Measurements from ENCODE around the gene DDB1. TPM values are rescaled to one million over a fixed set of nuclear protein-coding genes. Genes with fewer than 3 reads are reported as not detected.

DDB1 gene
- polyA plus RNA-seq, 1 experiment, result 281 TPM

DNA sequence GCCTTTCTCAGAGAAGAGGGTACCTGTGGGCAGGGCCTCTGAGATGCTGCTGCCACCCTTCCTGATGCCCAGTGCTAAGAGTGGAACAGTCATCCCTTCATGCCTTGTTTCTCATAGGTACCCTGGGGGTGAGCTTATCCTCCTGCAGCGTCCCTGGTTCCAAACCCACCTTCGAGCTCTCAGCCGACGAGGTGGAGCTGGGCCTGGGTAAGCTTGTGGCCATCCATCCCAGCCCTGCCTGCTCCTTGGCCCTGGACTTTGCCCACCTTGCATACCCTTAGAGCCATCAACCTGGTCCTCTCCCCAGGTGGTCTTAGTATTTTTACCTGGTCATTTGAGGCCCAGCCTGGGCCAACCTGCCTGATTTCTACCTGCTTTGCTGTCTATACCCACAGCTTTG lies 8.8 kb upstream of the DDB1 start:
- TF ChIP-seq, protein P1, sequence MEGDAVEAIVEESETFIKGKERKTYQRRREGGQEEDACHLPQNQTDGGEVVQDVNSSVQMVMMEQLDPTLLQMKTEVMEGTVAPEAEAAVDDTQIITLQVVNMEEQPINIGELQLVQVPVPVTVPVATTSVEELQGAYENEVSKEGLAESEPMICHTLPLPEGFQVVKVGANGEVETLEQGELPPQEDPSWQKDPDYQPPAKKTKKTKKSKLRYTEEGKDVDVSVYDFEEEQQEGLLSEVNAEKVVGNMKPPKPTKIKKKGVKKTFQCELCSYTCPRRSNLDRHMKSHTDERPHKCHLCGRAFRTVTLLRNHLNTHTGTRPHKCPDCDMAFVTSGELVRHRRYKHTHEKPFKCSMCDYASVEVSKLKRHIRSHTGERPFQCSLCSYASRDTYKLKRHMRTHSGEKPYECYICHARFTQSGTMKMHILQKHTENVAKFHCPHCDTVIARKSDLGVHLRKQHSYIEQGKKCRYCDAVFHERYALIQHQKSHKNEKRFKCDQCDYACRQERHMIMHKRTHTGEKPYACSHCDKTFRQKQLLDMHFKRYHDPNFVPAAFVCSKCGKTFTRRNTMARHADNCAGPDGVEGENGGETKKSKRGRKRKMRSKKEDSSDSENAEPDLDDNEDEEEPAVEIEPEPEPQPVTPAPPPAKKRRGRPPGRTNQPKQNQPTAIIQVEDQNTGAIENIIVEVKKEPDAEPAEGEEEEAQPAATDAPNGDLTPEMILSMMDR (IDR thresholded peaks at IDR 0.05; ENCODE audit: insufficient read depth, low read depth, low read length), result no peak
- no peak for DNase-seq (ENCODE audit: low read depth)
- peaks cover 4% of the 10 kb centered on the region for H3K36me3 ChIP-seq (ENCODE audit: control insufficient read depth, insufficient read depth, low read length)

DNA sequence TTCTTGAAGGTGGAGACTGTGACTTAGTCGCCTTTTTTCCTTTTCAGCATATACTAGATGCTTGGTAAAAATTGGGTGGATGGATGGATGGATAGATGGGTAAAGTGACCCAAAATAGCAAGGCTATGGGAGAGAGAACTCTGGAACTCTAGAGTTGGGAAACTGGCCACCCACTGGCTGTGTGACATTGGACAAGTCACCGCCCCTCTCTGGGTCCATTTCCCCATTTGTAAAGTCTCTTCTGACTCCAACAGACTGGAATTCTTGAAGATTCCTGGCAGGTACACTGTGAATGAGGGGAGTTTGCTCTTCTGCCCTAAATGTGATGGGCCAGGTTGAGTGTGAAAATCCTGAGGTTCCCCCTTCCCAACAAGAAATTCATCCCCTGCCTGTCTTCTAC lies 8.1 kb upstream of the DDB1 start:
- TF ChIP-seq, protein P1 (IDR thresholded peaks at IDR 0.05; ENCODE audit: insufficient read depth, low read depth, low read length), result no peak
- Histone ChIP-seq H3K27me3 (ENCODE audit: control insufficient read depth, insufficient read depth, low read length) (no peaks in the 10 kb centered on the region), H3K36me3 (ENCODE audit: control insufficient read depth, insufficient read depth, low read length) (peaks cover 2% of the 10 kb centered on the region), H3K4me3 (ENCODE audit: low read depth, low read length) (no peak overlapping the region)
- no peak for DNase-seq (ENCODE audit: low read depth)
- POLR2A ChIA-PET, result no interaction called here
- CTCF ChIA-PET, result interaction anchor here (1.2 to 10.9 kb wide), 2 partner anchors 42 to 50 kb away, joined by 3 to 374 read pairs; no protein-coding TSS in a partner anchor

More for the DNA sequence above, 8.8 kb upstream of the DDB1 start:
- POLR2A ChIA-PET, result no interaction called here
- H3K4me3 ChIP-seq (ENCODE audit: low read depth, low read length), result no peak overlapping the region
- H3K27me3 ChIP-seq (ENCODE audit: control insufficient read depth, insufficient read depth, low read length), result no peaks in the 10 kb centered on the region
- CTCF ChIA-PET, result interaction anchor here (0.5 to 10.9 kb wide), 3 partner anchors 24 to 49 kb away, joined by 3 to 374 read pairs (median 4); no protein-coding TSS in a partner anchor

DNA sequence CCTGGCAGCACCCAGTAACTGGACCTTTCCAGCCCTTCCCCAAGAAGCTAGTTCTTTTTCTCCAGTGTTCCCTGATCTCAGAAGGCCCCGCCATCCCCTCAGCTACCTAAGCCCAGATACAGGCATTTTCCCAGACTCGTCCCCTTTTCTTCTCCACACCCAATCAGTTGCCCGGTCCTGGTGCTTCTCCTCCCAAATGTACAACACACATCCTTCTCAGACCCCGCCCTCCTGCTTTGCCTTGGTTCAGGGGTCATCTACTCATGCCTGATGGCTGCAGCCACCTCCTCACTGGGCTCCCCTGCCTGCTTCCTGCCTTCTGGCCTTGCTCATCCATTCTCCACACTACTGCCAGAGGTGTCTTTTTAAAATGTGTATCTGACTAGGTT lies 6.6 kb upstream of the DDB1 start:
- ChIA-PET CTCF (interaction anchor here (0.6 to 10.9 kb wide), 6 partner anchors 16 to 298 kb away, joined by 3 to 374 read pairs (median 3); partner anchors contain the start of gene TMEM216), POLR2A (no interaction called here)
- DNase-seq (ENCODE audit: low read depth), result no peak
- Histone ChIP-seq H3K4me3 (ENCODE audit: low read depth, low read length) (no peak overlapping the region), H3K36me3 (ENCODE audit: control insufficient read depth, insufficient read depth, low read length) (peaks cover 2% of the 10 kb centered on the region), H3K27me3 (ENCODE audit: control insufficient read depth, insufficient read depth, low read length) (no peaks in the 10 kb centered on the region)
- TF ChIP-seq, protein P1 (IDR thresholded peaks at IDR 0.05; ENCODE audit: insufficient read depth, low read depth, low read length), result no peak

DNA sequence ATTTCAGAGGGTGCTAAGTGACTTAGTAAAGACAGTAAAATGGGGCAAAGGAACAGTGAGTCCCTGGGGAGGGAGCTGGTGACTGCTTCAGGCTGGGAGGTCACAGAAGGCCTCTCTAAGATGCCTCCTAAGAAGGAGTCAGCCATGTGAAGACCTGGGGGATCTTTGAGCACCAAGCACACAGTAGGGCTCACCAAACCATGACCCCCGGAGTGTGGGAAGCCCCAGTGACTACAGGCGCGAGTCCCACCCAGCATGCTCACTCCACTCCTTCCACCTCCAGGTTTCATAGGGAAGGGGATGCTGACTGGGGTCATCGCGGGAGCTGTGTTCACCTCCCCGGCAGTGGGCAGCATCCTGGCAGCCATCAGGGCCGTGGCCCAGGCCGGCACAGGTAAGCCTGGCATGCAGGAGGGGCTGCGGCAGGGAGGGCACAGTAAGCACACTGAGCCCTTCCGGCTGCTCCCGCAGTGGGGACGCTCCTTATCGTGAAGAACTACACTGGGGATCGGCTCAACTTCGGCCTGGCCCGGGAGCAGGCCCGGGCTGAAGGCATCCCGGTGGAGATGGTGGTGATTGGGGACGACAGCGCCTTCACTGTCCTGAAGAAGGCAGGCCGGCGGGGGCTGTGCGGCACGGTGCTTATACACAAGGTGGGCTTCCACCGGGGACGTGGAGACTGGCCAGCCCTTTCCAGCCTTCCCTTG lies 6.0 kb upstream of the DDB1 start:
- ChIA-PET CTCF (interaction anchor here (0.6 to 10.9 kb wide), 5 partner anchors 17 to 299 kb away, joined by 3 to 374 read pairs (median 3); partner anchors contain the start of gene TMEM216), POLR2A (no interaction called here)
- TF ChIP-seq, protein P1 (IDR thresholded peaks at IDR 0.05; ENCODE audit: insufficient read depth, low read depth, low read length), result no peak
- Histone ChIP-seq H3K36me3 (ENCODE audit: control insufficient read depth, insufficient read depth, low read length) (peaks cover 2% of the 10 kb centered on the region), H3K27me3 (ENCODE audit: control insufficient read depth, insufficient read depth, low read length) (no peaks in the 10 kb centered on the region), H3K4me3 (ENCODE audit: low read depth, low read length) (no peak overlapping the region)
- no peak for DNase-seq (ENCODE audit: low read depth)

DNA sequence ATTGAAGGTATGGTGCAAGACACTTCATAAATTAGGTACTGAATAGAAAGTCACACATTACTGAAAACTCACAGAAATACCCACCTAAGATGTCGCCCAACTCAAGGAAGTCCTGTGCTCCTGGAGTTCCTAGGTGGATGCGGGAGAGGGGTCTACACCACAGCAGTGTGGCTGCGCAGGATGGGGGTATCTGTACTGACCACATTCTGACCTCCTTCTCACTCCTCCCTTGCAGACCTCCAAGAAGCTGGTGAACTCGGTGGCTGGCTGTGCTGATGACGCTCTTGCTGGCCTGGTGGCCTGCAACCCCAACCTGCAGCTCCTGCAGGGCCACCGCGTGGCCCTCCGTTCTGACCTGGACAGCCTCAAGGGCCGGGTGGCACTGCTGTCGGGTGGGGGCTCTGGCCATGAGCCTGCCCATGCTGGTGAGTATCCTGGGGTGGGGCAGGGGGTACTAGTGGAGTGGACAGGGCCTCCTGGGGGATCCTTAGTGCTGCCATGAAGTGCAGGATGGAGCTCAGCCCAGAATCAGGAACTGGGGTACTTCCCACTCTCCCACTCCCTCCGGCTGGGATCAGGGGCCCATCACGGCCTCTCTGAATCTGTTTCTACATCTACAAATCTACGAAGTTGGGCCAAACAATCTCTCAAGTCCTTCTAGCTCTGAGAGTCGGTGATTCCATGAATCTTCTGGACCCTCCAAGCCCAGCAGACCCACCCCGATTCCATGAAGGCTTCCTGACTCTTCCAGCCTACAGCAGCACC lies 5.0 kb upstream of the DDB1 start:
- TF ChIP-seq, protein P1 (IDR thresholded peaks at IDR 0.05; ENCODE audit: insufficient read depth, low read depth, low read length), result no peak
- Histone ChIP-seq H3K27me3 (ENCODE audit: control insufficient read depth, insufficient read depth, low read length) (no peaks in the 10 kb centered on the region), H3K36me3 (ENCODE audit: control insufficient read depth, insufficient read depth, low read length) (peaks cover 2% of the 10 kb centered on the region), H3K4me3 (ENCODE audit: low read depth, low read length) (no peak overlapping the region)
- ChIA-PET CTCF (interaction anchor here (1.2 to 10.9 kb wide), 7 partner anchors 9 to 91 kb away, joined by 3 to 374 read pairs (median 56); partner anchors contain the start of genes CYB561A3, TMEM138 and TMEM216), POLR2A (no interaction called here)
- DNase-seq (ENCODE audit: low read depth), result no peak
